Ovary (tissue), 3 donors: ENCODE measurements around the gene SUV39H2.

Experiments used
- CTCF ChIP-seq, 3 donors: fragments of 450-650 bp in 2 of 3; fragments of 200-600 bp in 1 of 3; IDR thresholded peaks; one replicate each; pipeline versions ENCODE4 v1.5.1 to v1.8.0; 2016 to 2022; ENCODE audit warnings: antibody characterized with exemption in 3 of 3, mild to moderate bottlenecking in 1 of 3
- POLR2A ChIP-seq: fragments of 450-650 bp; IDR thresholded peaks from one replicate; pipeline ENCODE4 v1.6.1; 2017; ENCODE audit warnings: antibody characterized with exemption, mild to moderate bottlenecking, moderate library complexity
- donor health status: DM: no; HTN: no; CAD: no.

GRCh38 chr10:14910953-14911352 lies 32.3 kb downstream of the SUV39H2 start:
- TF ChIP-seq POLR2A (no peak), CTCF (IDR thresholded peaks at IDR 0.05) (no peak)
